HG03558 (cell line): ENCODE measurements around the gene PCGF1.

Experiments used
- ATAC-seq: cut with Tn5 transposase; IDR thresholded peaks from one replicate; pipeline ENCODE4 v1.9.1; 2021; ENCODE audit warnings: moderate number of reproducible peaks; ENCODE audit not compliant: unreplicated experiment; ENCODE audit errors: extremely low read depth

Gene PCGF1

GRCh38 chr2:74516650-74517049 lies 9.2 kb upstream of the PCGF1 start:
- ATAC-seq = no peak

DNA sequence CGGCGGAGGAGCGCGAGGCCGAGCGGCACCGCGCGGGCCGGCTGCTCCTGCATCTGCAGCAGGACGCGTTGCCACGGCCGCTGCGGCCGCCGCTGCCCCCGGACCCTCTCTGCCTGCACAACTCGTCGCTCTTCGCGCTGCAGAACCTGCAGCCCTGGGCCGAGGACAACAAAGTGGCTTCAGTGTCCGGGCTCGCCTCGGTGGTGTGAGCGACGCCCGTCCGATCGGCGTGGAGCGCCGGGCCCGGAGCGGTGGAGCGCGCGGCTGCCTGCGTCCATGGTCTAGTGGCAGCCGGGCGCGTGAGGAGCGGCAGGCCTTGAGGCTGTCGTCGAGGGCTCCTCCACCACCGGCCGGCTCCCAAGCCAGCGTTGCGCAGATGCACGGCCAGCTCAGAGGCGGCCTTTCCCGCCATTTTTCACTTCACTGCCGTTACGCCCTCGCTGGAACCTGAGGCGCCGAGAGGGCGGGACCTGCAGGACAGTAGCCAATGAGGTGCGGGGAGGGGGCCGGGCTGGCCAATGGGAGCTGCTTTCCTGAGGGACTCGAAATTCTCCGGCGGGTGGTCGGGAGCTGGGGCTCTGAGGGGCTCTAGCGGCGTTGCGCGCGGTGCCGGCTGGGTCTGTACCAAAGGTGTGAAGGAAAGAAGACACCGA lies 8.6 kb upstream of the PCGF1 start:
- no peak for ATAC-seq

DNA sequence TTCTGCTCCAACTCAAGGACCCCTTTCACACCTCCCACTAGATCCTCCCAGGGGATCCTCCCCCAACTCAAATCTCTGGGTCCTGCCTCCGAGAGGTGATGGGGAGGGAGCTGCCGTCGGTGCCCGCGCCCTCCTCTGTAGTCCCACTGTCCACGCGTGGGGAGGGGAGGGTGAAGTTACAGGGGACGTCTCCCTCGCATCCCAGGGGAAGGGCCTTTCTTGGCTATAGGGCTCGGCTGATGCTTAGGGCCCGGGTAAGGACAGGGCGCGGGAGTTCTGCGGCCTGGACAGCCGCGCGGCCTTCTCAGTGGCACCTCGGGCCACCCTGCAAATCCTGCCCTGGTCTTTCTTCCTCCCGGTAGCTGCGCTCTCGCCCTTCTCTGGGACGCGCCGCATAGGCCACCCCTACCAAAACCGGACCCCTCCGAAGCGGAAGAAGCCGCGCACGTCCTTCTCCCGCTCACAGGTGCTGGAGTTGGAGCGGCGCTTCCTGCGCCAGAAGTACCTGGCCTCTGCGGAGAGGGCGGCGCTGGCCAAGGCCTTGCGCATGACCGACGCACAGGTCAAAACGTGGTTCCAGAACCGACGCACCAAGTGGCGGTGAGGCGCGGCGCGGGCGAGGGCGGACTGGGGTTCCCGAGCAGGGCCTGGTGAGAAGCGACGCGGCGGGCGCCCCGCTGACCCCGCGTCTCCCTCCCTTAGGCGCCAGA lies 7.9 kb upstream of the PCGF1 start:
- no peak for ATAC-seq

- no peak for ATAC-seq
These were observed 7.1 kb upstream of the PCGF1 start, which contains the start of gene TLX2 for GRCh38 chr2:74514368-74515270. Gene TLX2, plus strand, starts transcription at chr2:74514450. Its CDS starts 357 bp downstream, at chr2:74514807.

- no peak for ATAC-seq
These were observed 6.3 kb upstream of the PCGF1 start for GRCh38 chr2:74513605-74514367.

DNA sequence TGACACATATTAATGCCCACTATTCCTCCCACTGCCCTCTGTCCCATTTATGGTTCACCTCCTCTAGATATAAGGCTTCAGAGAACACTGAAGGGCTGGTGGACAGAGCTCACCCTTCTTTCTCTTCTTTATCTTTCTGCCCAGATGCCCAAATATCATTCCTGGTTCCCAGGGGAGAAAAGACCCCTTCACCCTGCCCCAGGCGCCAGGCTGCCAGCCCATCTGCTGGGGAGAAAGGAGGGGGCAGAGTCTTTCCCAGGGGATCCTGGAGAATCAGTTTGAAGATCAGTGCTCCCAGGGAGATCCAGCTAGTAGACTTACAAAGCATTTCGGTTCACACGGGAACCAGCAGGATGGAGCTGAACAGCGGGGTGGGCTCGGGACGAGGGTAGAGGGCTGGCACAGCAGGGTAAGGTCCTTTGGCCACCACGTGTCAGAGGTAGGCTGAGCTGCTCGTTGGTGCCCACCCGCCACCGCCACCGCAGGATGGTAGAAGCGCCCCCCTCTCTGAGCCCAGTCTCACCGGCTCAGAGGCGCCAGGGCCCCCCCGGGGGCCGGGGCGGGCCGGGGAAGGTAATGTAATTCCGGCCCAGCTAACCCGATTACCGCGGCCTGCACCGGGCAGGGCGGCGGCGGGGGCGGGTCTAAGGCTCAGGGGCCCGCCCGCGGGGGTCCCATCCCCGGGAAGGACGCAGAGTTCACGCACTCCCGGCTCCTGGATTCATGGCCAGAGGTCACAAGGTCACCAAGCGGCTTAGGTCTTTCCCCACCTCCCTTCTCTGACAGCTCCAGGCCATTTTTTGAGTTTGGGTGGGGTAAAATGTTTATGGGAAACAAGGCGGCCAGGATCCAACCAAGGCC lies 5.5 kb upstream of the PCGF1 start:
- no peak for ATAC-seq

- ATAC-seq = no peak
These were observed 3.9 kb upstream of the PCGF1 start for GRCh38 chr2:74511104-74511989.

- no peak for ATAC-seq
These were observed 2.8 kb upstream of the PCGF1 start for GRCh38 chr2:74510272-74510671.

DNA sequence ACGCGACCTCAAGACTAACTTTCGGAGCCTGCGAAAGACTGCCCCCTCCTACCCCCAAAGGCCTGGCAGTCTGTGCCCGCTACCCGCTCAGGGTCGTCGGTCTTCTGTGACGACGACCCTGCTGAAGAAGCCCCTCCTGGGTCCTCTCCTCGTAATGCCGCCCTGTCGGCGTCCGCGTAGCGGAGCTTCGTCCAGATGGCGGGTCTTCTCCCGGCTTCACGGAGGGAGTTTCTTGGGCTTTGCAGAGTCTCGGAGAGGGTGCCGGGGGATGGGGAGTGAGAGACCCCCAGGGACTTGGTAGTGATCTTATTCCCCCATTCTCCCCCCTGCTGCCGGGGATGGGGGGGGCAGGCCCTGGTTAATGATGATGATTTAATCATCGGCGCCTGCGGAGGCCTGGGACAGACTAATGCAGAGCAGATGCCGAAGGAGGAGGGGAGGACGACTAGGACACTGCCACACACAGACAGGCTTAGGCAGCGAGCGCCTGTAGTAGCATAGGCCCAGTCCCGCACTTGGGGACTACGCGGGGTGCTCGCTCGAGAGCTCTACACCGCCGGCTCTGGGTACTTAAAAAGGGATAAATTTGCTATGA lies 528 bp upstream of the PCGF1 start:
- no peak for ATAC-seq

GRCh38 chr2:74505448-74506246 lies 1.8 kb downstream of the PCGF1 start:
- ATAC-seq = no peak

DNA sequence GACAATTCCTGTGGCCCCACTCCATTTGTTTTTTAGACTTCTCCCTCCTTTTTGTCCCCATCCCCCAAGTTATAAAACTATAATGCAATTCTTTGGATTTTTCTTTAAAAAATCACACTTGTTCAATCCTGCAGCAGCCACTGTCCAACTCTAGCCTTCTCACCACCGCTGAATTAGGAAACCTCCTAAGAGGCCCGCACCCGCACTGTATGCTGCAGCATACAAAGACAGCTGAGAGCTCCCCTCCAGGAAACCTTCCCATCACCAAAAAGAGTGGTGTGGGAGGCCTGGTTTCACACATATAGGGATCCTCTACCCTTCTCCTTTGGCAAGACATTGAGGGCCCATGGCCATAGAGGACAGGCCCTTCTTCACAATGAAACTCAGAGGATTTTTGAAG lies 2.9 kb downstream of the PCGF1 start:
- no peak for ATAC-seq

DNA sequence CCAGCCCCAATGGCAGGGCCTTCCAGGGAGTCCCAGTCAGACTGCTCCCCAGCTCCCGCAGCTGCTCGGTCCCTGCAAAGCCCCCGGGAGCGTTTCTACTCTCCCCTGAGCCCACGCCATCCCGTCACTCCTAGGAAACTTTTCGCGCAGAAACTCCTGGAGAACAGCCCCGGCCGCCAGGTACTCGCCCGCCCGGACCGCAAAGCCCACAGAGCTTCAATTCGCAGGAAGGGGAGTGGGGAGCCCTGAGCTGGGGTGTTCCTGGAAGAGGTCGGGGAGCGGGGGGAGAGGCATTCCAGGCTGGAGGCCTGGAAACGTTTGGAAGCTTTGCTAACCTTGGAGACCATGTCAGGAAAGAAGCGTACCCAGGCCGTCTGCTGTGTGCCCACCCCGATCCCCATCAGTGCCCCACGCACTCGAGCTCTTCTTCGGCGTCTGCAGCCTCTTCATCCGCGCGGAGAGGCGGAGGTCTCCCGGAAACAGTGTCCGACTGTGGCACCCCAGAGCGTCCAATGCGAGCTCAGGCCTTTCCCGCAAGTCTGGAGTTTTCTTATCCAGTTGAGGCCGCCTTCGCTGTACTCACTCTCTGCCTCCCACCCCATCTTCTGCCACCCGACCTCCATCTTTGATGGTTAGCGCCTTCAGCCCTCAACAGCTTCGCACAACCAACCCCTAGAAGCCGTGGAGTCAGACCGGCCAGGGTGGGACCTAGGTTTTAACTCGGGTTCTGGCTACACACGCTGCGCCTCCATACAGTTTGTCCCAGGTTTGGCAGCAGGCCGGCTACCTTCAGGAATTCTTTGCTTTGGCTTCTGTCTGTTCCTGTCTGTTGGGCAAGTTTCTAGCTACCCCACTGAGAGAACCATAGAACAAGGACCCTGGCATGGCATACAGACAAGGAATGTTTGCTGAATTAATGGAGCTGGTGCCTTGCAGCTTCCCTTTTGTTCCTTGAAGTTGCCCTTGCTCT lies 3.7 kb downstream of the PCGF1 start:
- no peak for ATAC-seq

DNA sequence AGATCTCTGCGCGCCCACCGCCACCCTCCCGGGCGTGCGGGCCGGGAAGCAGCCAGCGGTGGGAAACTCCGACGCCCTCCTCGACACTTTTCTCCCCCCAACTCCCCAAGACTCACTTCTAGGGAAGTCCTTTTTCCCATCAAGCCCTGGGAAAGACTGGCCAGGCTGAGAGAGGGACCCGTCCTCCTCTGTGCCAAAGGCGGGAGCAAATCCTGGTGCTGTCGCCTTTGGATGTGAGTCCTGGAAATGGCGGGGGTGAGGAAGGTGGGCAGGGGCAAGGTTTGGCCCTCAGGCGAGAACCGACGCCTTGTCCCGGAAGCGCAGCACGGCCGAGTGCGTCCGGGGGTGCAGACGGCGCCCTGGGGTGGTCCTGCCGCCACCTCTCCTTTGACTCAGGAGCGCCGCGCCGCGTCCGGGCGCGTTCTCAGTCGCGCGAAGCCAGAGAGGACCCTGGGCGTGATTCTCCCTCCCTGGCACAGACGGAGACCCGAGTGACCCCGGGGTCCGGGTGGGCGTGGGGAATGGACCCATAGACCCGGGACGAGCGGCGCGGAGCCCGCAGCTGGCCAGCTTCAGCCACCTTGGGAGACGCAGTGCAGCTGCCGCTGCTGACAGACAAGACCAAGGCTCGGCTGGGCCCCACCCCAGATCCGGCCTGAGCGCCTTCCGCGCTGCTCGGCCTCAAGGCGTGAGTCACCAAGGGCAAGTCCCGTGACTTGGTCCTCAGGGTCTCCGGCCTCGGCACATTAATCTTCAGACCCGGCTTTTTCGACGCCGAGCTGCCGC lies 4.6 kb downstream of the PCGF1 start:
- no peak for ATAC-seq

- no peak for ATAC-seq
These were observed 5.3 kb downstream of the PCGF1 start for GRCh38 chr2:74502147-74502719.
